Naive thymus-derived CD8-positive, alpha-beta T cell (primary cell): ENCODE data around the gene ZFHX3. TPM values are rescaled to one million over a fixed set of nuclear protein-coding genes. Genes with fewer than 3 reads are reported as not detected.

ENCODE experiments used
- ATAC-seq, 2 donors: fragments of 150-1000 bp; cut with Tn5 transposase in 1 of 2; sonication (Bioruptor Pico), chemical (Tn5 transposase) in 1 of 2; 1 replicate in 1 of 2; 2 replicates in 1 of 2; pipeline ENCODE4 v1.10.0; 2021; ENCODE audit warnings: mild to moderate bottlenecking in 2 of 2, moderate library complexity in 2 of 2
- POLR2A ChIA-PET: fragments of 350-600 bp; sonication (Branson Sonifier 250); formaldehyde crosslinking; loops from one replicate; lab custom pipeline; 2021; ENCODE audit warnings: antibody characterized with exemption; lab: Charles Lee
- DNase-seq, 10 donors: peaks; one replicate each; pipeline versions ENCODE4 v3.0.0 to v3.0.0-alpha.2; 2020 to 2022
- H3K27ac Mint-ChIP-seq, 10 donors: one replicate each; pipeline ENCODE4 v1.8.0; 2020 to 2022; ENCODE audit warnings: mild to moderate bottlenecking in 10 of 10, mixed read lengths in 10 of 10, moderate library complexity in 4 of 10, inconsistent platforms in 1 of 10
- H3K27me3 Mint-ChIP-seq, 5 donors: one replicate each; pipeline ENCODE4 v1.8.0; 2021 to 2022; ENCODE audit warnings: mixed read lengths in 5 of 5
- H3K36me3 Mint-ChIP-seq, 3 donors: one replicate each; pipeline ENCODE4 v1.8.0; 2020 to 2022; ENCODE audit warnings: mixed read lengths in 3 of 3, mild to moderate bottlenecking in 2 of 3, inconsistent platforms in 1 of 3
- H3K4me1 Mint-ChIP-seq, 4 donors: one replicate each; pipeline ENCODE4 v1.8.0; 2021 to 2022; ENCODE audit warnings: mixed read lengths in 4 of 4
- H3K4me3 Mint-ChIP-seq, 10 donors: one replicate each; pipeline ENCODE4 v1.8.0; 2020 to 2022; ENCODE audit warnings: mild to moderate bottlenecking in 10 of 10, mixed read lengths in 10 of 10, moderate library complexity in 6 of 10, inconsistent platforms in 1 of 10
- H3K9me3 Mint-ChIP-seq, 9 donors: one replicate each; pipeline ENCODE4 v1.8.0; 2020 to 2022; ENCODE audit warnings: mixed read lengths in 9 of 9, mild to moderate bottlenecking in 3 of 9, inconsistent platforms in 1 of 9, moderate library complexity in 1 of 9
- polyA plus RNA-seq, 3 donors: library from polyadenylated mRNA; unstranded; fragments of 300-500 nt; fragmentation: Illumina TruSeq; gene quantifications; one replicate each; pipeline ENCODE4 v1.2.3, GENCODE V29; 2021
- total RNA-seq, 8 experiments: library from RNA in 2 of 8; stranded (reverse) in 2 of 8; gene quantifications; one replicate each; pipeline ENCODE4 v1.2.3 and lab custom pipeline; 2021 to 2026

ZFHX3 gene
- total and polyA plus RNA-seq, 5 experiments from 2014 or later, result 0.05 to 0.38 (median 0.34) TPM; not detected in 2

- no peak overlapping the region for H3K27ac Mint-ChIP-seq
- no peaks in the 10 kb centered on the region for H3K9me3 Mint-ChIP-seq
- H3K4me3 Mint-ChIP-seq, result no peak overlapping the region
- ATAC-seq (no peak), DNase-seq (no peak)
- peaks cover 0 to 6% (median 6%) of the 10 kb centered on the region in 5 donors for H3K27me3 Mint-ChIP-seq
- POLR2A ChIA-PET, result no interaction called here
- H3K4me1 Mint-ChIP-seq, result no peaks in the 10 kb centered on the region
- H3K36me3 Mint-ChIP-seq, result no peaks in the 10 kb centered on the region
Observed at GRCh38 chr16:72809446-72809845, 238.5 kb downstream of the ZFHX3 start.

DNA sequence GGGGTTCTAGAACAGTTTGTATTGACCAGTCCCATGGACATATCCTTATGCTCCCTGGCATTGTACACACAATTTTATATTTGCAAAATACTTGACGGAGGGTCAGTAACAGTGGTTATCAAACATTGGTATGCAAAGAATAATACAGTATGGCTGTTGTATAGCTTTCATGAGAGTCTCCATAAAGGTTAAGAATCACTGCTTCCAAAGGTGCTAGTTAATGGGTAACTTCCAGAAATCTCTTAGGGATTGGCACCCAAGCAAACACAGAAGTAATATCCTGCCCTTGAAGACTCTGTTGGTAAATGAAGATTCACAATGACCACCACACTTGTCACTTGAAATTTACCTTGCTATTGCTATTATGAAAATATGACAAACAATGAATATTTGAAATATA is 239.2 kb downstream of the ZFHX3 start:
- Mint-ChIP-seq H3K36me3 (no peaks in the 10 kb centered on the region), H3K4me3 (no peak overlapping the region), H3K9me3 (no peaks in the 10 kb centered on the region), H3K27ac (no peak overlapping the region), H3K4me1 (no peaks in the 10 kb centered on the region), H3K27me3 (peaks cover 0 to 6% (median 4%) of the 10 kb centered on the region in 5 donors)
- DNase-seq, result no peak
- POLR2A ChIA-PET, result no interaction called here
- ATAC-seq, result no peak

- Mint-ChIP-seq H3K27ac (no peak overlapping the region), H3K4me1 (no peaks in the 10 kb centered on the region), H3K36me3 (no peaks in the 10 kb centered on the region), H3K27me3 (peaks cover 0 to 3% (median 0%) of the 10 kb centered on the region in 5 donors), H3K9me3 (peaks cover 0 to 2% (median 0%) of the 10 kb centered on the region in 9 donors), H3K4me3 (no peak overlapping the region)
- ATAC-seq (no peak), DNase-seq (no peak)
- POLR2A ChIA-PET, result no interaction called here
Observed at GRCh38 chr16:72807245-72807644, 240.7 kb downstream of the ZFHX3 start.

DNA sequence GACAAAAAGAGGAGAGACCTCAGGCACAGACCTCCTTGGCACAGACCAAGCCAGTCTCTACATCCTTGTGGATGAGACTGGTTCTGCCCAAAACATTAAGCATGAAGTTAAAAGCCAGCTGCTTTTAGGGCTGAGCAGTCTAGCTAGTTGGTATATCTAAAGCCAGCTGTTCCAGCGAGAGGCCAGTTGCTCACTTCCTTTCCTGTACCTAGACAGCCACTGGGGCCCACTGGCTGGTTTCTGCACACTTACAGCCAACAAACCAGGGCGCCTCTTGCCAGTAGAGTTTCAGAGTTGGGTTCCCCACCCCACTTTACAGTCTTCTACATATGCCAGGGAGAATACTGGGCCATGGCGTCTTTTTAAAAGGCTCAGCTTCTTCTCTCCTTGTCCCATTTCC is 242.4 kb downstream of the ZFHX3 start:
- Mint-ChIP-seq H3K27me3 (no peaks in the 10 kb centered on the region), H3K27ac (no peak overlapping the region), H3K4me1 (no peaks in the 10 kb centered on the region), H3K4me3 (no peak overlapping the region), H3K36me3 (no peaks in the 10 kb centered on the region), H3K9me3 (peaks cover 0 to 2% (median 0%) of the 10 kb centered on the region in 9 donors)
- DNase-seq (no peak), ATAC-seq (no peak)
- POLR2A ChIA-PET, result no interaction called here

GRCh38 chr16:72800524-72801161 is 247.3 kb downstream of the ZFHX3 start:
- Mint-ChIP-seq H3K9me3 (peaks cover 0 to 2% (median 0%) of the 10 kb centered on the region in 9 donors), H3K4me1 (peaks cover 0 to 4% (median 1%) of the 10 kb centered on the region in 4 donors), H3K27ac (no peak overlapping the region), H3K27me3 (peaks cover 0 to 4% (median 0%) of the 10 kb centered on the region in 5 donors), H3K36me3 (peaks cover 0 to 3% (median 0%) of the 10 kb centered on the region in 3 donors), H3K4me3 (no peak overlapping the region)
- POLR2A ChIA-PET, result interaction anchor here (1.3 kb wide), 1 partner anchor 13 kb away, joined by 3 read pairs; no protein-coding TSS in a partner anchor
- DNase-seq, result no peak
- no peak for ATAC-seq

- H3K9me3 Mint-ChIP-seq, result no peaks in the 10 kb centered on the region
- H3K36me3 Mint-ChIP-seq, result peaks cover 0 to 5% (median 0%) of the 10 kb centered on the region in 3 donors
- no peak overlapping the region for H3K4me3 Mint-ChIP-seq
- H3K27ac Mint-ChIP-seq, result no peak overlapping the region
- ATAC-seq (no peak), DNase-seq (no peak)
- H3K4me1 Mint-ChIP-seq, result peaks cover 0 to 6% (median 1%) of the 10 kb centered on the region in 4 donors
- POLR2A ChIA-PET, result no interaction called here
- peaks cover 0 to 5% (median 0%) of the 10 kb centered on the region in 5 donors for H3K27me3 Mint-ChIP-seq
Observed at GRCh38 chr16:72798264-72798663, 249.7 kb downstream of the ZFHX3 start.

GRCh38 chr16:72797621-72798020 is 250.3 kb downstream of the ZFHX3 start:
- Mint-ChIP-seq H3K4me1 (peaks cover 0 to 6% (median 1%) of the 10 kb centered on the region in 4 donors), H3K9me3 (no peaks in the 10 kb centered on the region), H3K27ac (no peak overlapping the region), H3K27me3 (peaks cover 0 to 5% (median 0%) of the 10 kb centered on the region in 5 donors), H3K4me3 (no peak overlapping the region), H3K36me3 (peaks cover 0 to 5% (median 0%) of the 10 kb centered on the region in 3 donors)
- no peak for DNase-seq
- ATAC-seq, result no peak
- POLR2A ChIA-PET, result no interaction called here

DNA sequence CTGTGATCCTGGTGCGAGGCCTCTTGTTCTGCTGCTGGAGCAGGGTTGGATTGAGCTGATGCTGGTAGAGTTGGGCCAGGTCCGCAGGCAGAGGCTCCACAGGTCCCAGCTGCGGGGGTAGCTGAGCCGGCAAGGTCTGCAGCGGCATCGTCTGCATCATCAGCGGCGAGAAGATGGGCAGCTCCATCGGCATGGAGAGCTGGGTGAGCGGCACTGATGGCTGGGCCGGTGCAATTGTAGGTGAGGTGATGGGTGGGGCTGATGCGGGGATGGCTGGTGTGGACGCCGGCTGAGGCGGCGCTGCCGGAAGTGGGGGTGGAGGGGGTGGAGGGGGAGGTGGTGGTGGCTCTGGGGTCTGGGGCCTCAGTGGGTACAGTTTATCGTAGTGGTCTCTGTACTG is 251.7 kb downstream of the ZFHX3 start:
- POLR2A ChIA-PET, result no interaction called here
- Mint-ChIP-seq H3K36me3 (peaks cover 0 to 5% (median 0%) of the 10 kb centered on the region in 3 donors), H3K27me3 (peaks cover 0 to 5% (median 0%) of the 10 kb centered on the region in 5 donors), H3K4me1 (peaks cover 0 to 6% (median 1%) of the 10 kb centered on the region in 4 donors), H3K9me3 (no peaks in the 10 kb centered on the region), H3K27ac (no peak overlapping the region), H3K4me3 (no peak overlapping the region)
- ATAC-seq (no peak), DNase-seq (no peak)

GRCh38 chr16:72794986-72795385 is 252.9 kb downstream of the ZFHX3 start:
- no peak overlapping the region for H3K4me3 Mint-ChIP-seq
- no peak overlapping the region for H3K27ac Mint-ChIP-seq
- H3K4me1 Mint-ChIP-seq, result peaks cover 0 to 4% (median 1%) of the 10 kb centered on the region in 4 donors
- POLR2A ChIA-PET, result interaction anchor here (1.0 kb wide), 1 partner anchor 28 kb away, joined by 3 read pairs; no protein-coding TSS in a partner anchor
- ATAC-seq (no peak), DNase-seq (no peak)
- H3K36me3 Mint-ChIP-seq, result peaks cover 0 to 5% (median 0%) of the 10 kb centered on the region in 3 donors
- no peaks in the 10 kb centered on the region for H3K9me3 Mint-ChIP-seq
- H3K27me3 Mint-ChIP-seq, result peaks cover 0 to 9% (median 0%) of the 10 kb centered on the region in 5 donors

DNA sequence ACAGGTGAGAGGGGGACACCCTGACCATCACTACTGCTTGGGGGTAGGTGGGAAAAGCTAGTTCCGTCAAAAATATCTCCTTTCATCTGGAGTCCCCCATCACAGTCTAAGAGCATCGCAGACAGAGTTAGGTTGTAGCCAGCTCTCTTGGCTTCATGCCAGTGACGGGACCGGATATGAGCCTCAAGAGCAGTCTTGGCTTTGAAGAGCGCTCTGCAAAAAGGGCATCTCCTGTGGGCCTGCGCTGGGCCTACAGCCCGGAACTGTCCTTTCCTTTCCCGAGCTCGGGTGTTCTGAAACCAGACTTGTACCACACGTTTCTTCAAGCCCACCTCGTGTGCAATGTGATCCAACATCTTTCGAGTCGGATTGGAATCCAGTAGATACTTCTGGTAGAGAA is 253.6 kb downstream of the ZFHX3 start:
- H3K27ac Mint-ChIP-seq, result no peak overlapping the region
- peaks cover 0 to 12% (median 0%) of the 10 kb centered on the region in 5 donors for H3K27me3 Mint-ChIP-seq
- no peaks in the 10 kb centered on the region for H3K9me3 Mint-ChIP-seq
- peaks cover 0 to 4% (median 1%) of the 10 kb centered on the region in 4 donors for H3K4me1 Mint-ChIP-seq
- POLR2A ChIA-PET, result interaction anchor here (1.0 kb wide), 1 partner anchor 27 kb away, joined by 3 read pairs; no protein-coding TSS in a partner anchor
- no peak overlapping the region for H3K4me3 Mint-ChIP-seq
- DNase-seq (no peak), ATAC-seq (no peak)
- H3K36me3 Mint-ChIP-seq, result peaks cover 0 to 5% (median 0%) of the 10 kb centered on the region in 3 donors

GRCh38 chr16:72793716-72794115 is 254.2 kb downstream of the ZFHX3 start:
- peaks cover under 1 to 6% (median 3%) of the 10 kb centered on the region in 4 donors for H3K4me1 Mint-ChIP-seq
- no peaks in the 10 kb centered on the region for H3K9me3 Mint-ChIP-seq
- H3K4me3 Mint-ChIP-seq, result no peak overlapping the region
- H3K27ac Mint-ChIP-seq, result no peak overlapping the region
- POLR2A ChIA-PET, result interaction anchor here (1.0 kb wide), 1 partner anchor 26 kb away, joined by 3 read pairs; no protein-coding TSS in a partner anchor
- no peak for ATAC-seq
- H3K36me3 Mint-ChIP-seq, result peaks cover 0 to 5% (median 0%) of the 10 kb centered on the region in 3 donors
- no peak for DNase-seq
- peaks cover 0 to 16% (median 0%) of the 10 kb centered on the region in 5 donors for H3K27me3 Mint-ChIP-seq

- POLR2A ChIA-PET, result no interaction called here
- ATAC-seq, result no peak
- Mint-ChIP-seq H3K27me3 (peaks cover 0 to 16% (median 0%) of the 10 kb centered on the region in 5 donors), H3K36me3 (peaks cover 0 to 5% (median 0%) of the 10 kb centered on the region in 3 donors), H3K4me1 (peaks cover 7 to 11% (median 8%) of the 10 kb centered on the region in 4 donors), H3K9me3 (no peaks in the 10 kb centered on the region), H3K4me3 (no peak overlapping the region), H3K27ac (no peak overlapping the region)
- no peak for DNase-seq
Observed at GRCh38 chr16:72793017-72793416, 254.9 kb downstream of the ZFHX3 start.

DNA sequence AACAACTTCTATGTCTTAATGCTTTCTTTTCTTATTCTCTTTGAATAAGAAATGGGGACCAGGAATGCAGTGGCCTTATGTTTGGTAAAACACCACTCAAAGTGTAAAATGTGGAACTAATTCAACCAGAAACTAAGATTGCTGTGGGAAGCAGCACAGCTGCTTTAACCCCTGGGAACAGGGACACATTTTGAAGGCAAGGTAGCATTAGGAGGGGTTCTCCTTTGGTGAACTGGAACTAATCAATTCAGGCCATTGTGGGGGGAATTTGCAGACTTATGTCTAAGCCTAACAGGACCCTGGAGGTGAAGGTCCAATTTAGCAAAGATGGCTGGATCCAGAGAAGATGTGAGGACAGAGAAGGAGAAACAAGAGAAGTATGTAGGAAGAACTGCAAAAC is 256.1 kb downstream of the ZFHX3 start:
- H3K4me3 Mint-ChIP-seq, result no peak overlapping the region
- peaks cover 0 to 16% (median 0%) of the 10 kb centered on the region in 5 donors for H3K27me3 Mint-ChIP-seq
- H3K27ac Mint-ChIP-seq, result no peak overlapping the region
- POLR2A ChIA-PET, result interaction anchor here (0.6 kb wide), 1 partner anchor 114 kb away, joined by 3 read pairs; no protein-coding TSS in a partner anchor
- ATAC-seq, result no peak
- H3K9me3 Mint-ChIP-seq, result no peaks in the 10 kb centered on the region
- no peak for DNase-seq
- peaks cover 11 to 19% (median 17%) of the 10 kb centered on the region in 4 donors for H3K4me1 Mint-ChIP-seq
- peaks cover 0 to 5% (median 0%) of the 10 kb centered on the region in 3 donors for H3K36me3 Mint-ChIP-seq
